ENCODE data around the gene ITGA3. TPM values are rescaled to one million over a fixed set of nuclear protein-coding genes. Genes with fewer than 3 reads are reported as not detected.

Gene ITGA3
- total RNA-seq, 2 experiments from 2014 or later, result 2.3 to 2.4 TPM

- Mint-ChIP-seq H3K4me1 (ENCODE audit: low read depth) (peaks cover 30% of the 10 kb centered on the region), H3K4me3 (peak overlapping the region; percentile 83), H3K9me3 (no peaks in the 10 kb centered on the region), H3K36me3 (ENCODE audit: low read depth) (peaks cover 6% of the 10 kb centered on the region), H3K27me3 (no peaks in the 10 kb centered on the region), H3K27ac (no peak overlapping the region)
- ChIA-PET POLR2A (no interaction called here), CTCF (interaction anchor here (3.7 kb wide), 1 partner anchor 36 kb away, joined by 17 read pairs; the partner anchor contains the start of gene PDK2)
- Histone ChIP-seq H3K27me3 (ENCODE audit: control insufficient read depth in 1 of 2, insufficient read depth in 2 of 2, low read length in 2 of 2) (no peaks in the 10 kb centered on the region), H3K4me3 (ENCODE audit: low read length) (no peak overlapping the region), H3K4me1 (ENCODE audit: insufficient read depth, low read length) (peaks cover 19% of the 10 kb centered on the region), H3K27ac (ENCODE audit: low read depth in 1 of 2, low read length in 2 of 2) (no peak overlapping the region), H3K9me3 (ENCODE audit: control insufficient read depth in 1 of 2, insufficient read depth in 1 of 2, low read length in 2 of 2) (no peaks in the 10 kb centered on the region), H3K36me3 (ENCODE audit: insufficient read depth, low read length) (no peaks in the 10 kb centered on the region)
- no peak for TF ChIP-seq CTCF (IDR thresholded peaks at IDR 0.05)
- no peak for DNase-seq
- no peak for ATAC-seq (ENCODE audit: poor library complexity)
- intact Hi-C loops (cut with DNase I, micrococcal nuclease), result loop anchor here in 1 of 2 experiments (5.0 kb wide), 1 partner anchor 34 kb away; no protein-coding TSS in a partner anchor
These were observed 2.5 kb downstream of the ITGA3 start for GRCh38 chr17:50058296-50058953.

- POLR2A ChIA-PET, result no interaction called here
- intact Hi-C loops (cut with DNase I, micrococcal nuclease), result loop anchor here in 1 of 2 experiments (5.0 kb wide), 1 partner anchor 33 kb away; no protein-coding TSS in a partner anchor
These were observed 3.3 kb downstream of the ITGA3 start for GRCh38 chr17:50059256-50059655.

GRCh38 chr17:50059759-50060273 lies 3.9 kb downstream of the ITGA3 start:
- no peak overlapping the region for H3K4me3 ChIP-seq (ENCODE audit: low read length)
- Mint-ChIP-seq H3K27me3 (no peaks in the 10 kb centered on the region), H3K4me1 (ENCODE audit: low read depth) (peaks cover 30% of the 10 kb centered on the region), H3K27ac (no peak overlapping the region), H3K4me3 (no peak overlapping the region), H3K36me3 (ENCODE audit: low read depth) (peaks cover 6% of the 10 kb centered on the region), H3K9me3 (no peaks in the 10 kb centered on the region)
- CTCF ChIA-PET, result no interaction called here
- no peaks in the 10 kb centered on the region for H3K36me3 ChIP-seq (ENCODE audit: insufficient read depth, low read length)
- intact Hi-C loops (cut with DNase I, micrococcal nuclease), result loop anchor here in 1 of 2 experiments (5.0 kb wide), 1 partner anchor 32 kb away; no protein-coding TSS in a partner anchor
- H3K27me3 ChIP-seq (ENCODE audit: control insufficient read depth in 1 of 2, insufficient read depth in 2 of 2, low read length in 2 of 2), result no peaks in the 10 kb centered on the region
- H3K27ac ChIP-seq (ENCODE audit: low read depth in 1 of 2, low read length in 2 of 2), result no peak overlapping the region
- DNase-seq (no peak), ATAC-seq (ENCODE audit: poor library complexity) (no peak)
- H3K4me1 ChIP-seq (ENCODE audit: insufficient read depth, low read length), result peaks cover 19% of the 10 kb centered on the region
- H3K9me3 ChIP-seq (ENCODE audit: control insufficient read depth in 1 of 2, insufficient read depth in 1 of 2, low read length in 2 of 2), result no peaks in the 10 kb centered on the region
- no peak for TF ChIP-seq CTCF (IDR thresholded peaks at IDR 0.05)
- POLR2A ChIA-PET, result interaction anchor here (0.6 kb wide), 1 partner anchor 152 kb away, joined by 3 read pairs; no protein-coding TSS in a partner anchor

More at GRCh38 chr17:50059256-50059655, 3.3 kb downstream of the ITGA3 start:
- Histone ChIP-seq H3K27me3 (ENCODE audit: control insufficient read depth in 1 of 2, insufficient read depth in 2 of 2, low read length in 2 of 2) (no peaks in the 10 kb centered on the region), H3K4me3 (ENCODE audit: low read length) (no peak overlapping the region), H3K36me3 (ENCODE audit: insufficient read depth, low read length) (no peaks in the 10 kb centered on the region), H3K27ac (ENCODE audit: low read depth in 1 of 2, low read length in 2 of 2) (no peak overlapping the region), H3K9me3 (ENCODE audit: control insufficient read depth in 1 of 2, insufficient read depth in 1 of 2, low read length in 2 of 2) (no peaks in the 10 kb centered on the region), H3K4me1 (ENCODE audit: insufficient read depth, low read length) (peaks cover 19% of the 10 kb centered on the region)
- no peak for TF ChIP-seq CTCF (IDR thresholded peaks at IDR 0.05)
- H3K27ac Mint-ChIP-seq, result no peak overlapping the region
- ATAC-seq (ENCODE audit: poor library complexity) (no peak), DNase-seq (no peak)
- H3K4me1 Mint-ChIP-seq (ENCODE audit: low read depth), result peaks cover 30% of the 10 kb centered on the region
- no peak overlapping the region for H3K4me3 Mint-ChIP-seq
- no peaks in the 10 kb centered on the region for H3K27me3 Mint-ChIP-seq
- peaks cover 6% of the 10 kb centered on the region for H3K36me3 Mint-ChIP-seq (ENCODE audit: low read depth)
- no peaks in the 10 kb centered on the region for H3K9me3 Mint-ChIP-seq
- CTCF ChIA-PET, result no interaction called here

All from CD4-positive, alpha-beta T cell (primary cell).